ENCODE measurements around the gene SLC9A5.

The SLC9A5 gene

GRCh38 chr16:67304020-67304419, 55.2 kb downstream of the SLC9A5 start:
- Histone ChIP-seq H4K5ac (ENCODE audit: low read length) (no peak overlapping the region), H3K23ac (ENCODE audit: low read length) (no peak overlapping the region)

GRCh38 chr16:67305216-67306071, 56.7 kb downstream of the SLC9A5 start:
- no CpG with 5 or more reads among the region's 13 CpGs for WGBS (ENCODE audit: extremely low coverage, insufficient coverage, low lambda C conversion rate)
- Histone ChIP-seq H3K36me3 (ENCODE audit: control insufficient read depth, insufficient read depth, low read length) (no peaks in the 10 kb centered on the region), H3K79me2 (ENCODE audit: control insufficient read depth, insufficient read depth, low read length) (no peaks in the 10 kb centered on the region), H2BK15ac (replicated peaks; ENCODE audit: low read depth) (no peak overlapping the region), H3K27me3 (ENCODE audit: insufficient read depth, low read length, poor library complexity) (no peaks in the 10 kb centered on the region), H3K4ac (ENCODE audit: low read depth, low read length) (no peak overlapping the region), H3K23ac (ENCODE audit: low read length) (no peak overlapping the region), H2AK5ac (ENCODE audit: low read length) (no peak overlapping the region), H3K18ac (ENCODE audit: low read length) (no peak overlapping the region), H2BK5ac (ENCODE audit: low read length) (no peak overlapping the region), H3K9ac (ENCODE audit: low read length) (no peak overlapping the region), H3K4me3 (ENCODE audit: low read length) (no peak overlapping the region), H2BK120ac (ENCODE audit: low read depth, low read length) (no peak overlapping the region), H3K79me1 (ENCODE audit: low read length) (no peaks in the 10 kb centered on the region), H3K56ac (ENCODE audit: low read length) (no peak overlapping the region), H3K27ac (ENCODE audit: low read depth, low read length) (no peak overlapping the region), H3K4me1 (ENCODE audit: control insufficient read depth, low read depth, low read length) (no peaks in the 10 kb centered on the region), H4K8ac (ENCODE audit: low read depth, low read length) (no peak overlapping the region), H4K5ac (ENCODE audit: low read length) (no peak overlapping the region), H3K4me2 (ENCODE audit: low read length) (no peak overlapping the region)
- no peak for DNase-seq

More at GRCh38 chr16:67304020-67304419, 55.2 kb downstream of the SLC9A5 start:
- no peaks in the 10 kb centered on the region for H3K4me1 ChIP-seq (ENCODE audit: control insufficient read depth, low read depth, low read length)
- no peak overlapping the region for H3K4me2 ChIP-seq (ENCODE audit: low read length)
- no peaks in the 10 kb centered on the region for H3K27me3 ChIP-seq (ENCODE audit: insufficient read depth, low read length, poor library complexity)
- H3K9ac ChIP-seq (ENCODE audit: low read length): no peak overlapping the region
- no peak overlapping the region for H3K27ac ChIP-seq (ENCODE audit: low read depth, low read length)
- no peaks in the 10 kb centered on the region for H3K36me3 ChIP-seq (ENCODE audit: control insufficient read depth, insufficient read depth, low read length)
- DNase-seq: no peak
- H2BK15ac ChIP-seq (replicated peaks; ENCODE audit: low read depth): no peak overlapping the region
- H2AK5ac ChIP-seq (ENCODE audit: low read length): no peak overlapping the region
- no peaks in the 10 kb centered on the region for H3K79me2 ChIP-seq (ENCODE audit: control insufficient read depth, insufficient read depth, low read length)
- H3K4ac ChIP-seq (ENCODE audit: low read depth, low read length): no peak overlapping the region
- H3K4me3 ChIP-seq (ENCODE audit: low read length): no peak overlapping the region
- no peaks in the 10 kb centered on the region for H3K79me1 ChIP-seq (ENCODE audit: low read length)
- no peak overlapping the region for H2BK5ac ChIP-seq (ENCODE audit: low read length)
- H4K8ac ChIP-seq (ENCODE audit: low read depth, low read length): no peak overlapping the region
- H2BK120ac ChIP-seq (ENCODE audit: low read depth, low read length): no peak overlapping the region
- H3K18ac ChIP-seq (ENCODE audit: low read length): no peak overlapping the region
- no peak overlapping the region for H3K56ac ChIP-seq (ENCODE audit: low read length)
- no CpG with 5 or more reads among the region's 1 CpG for WGBS (ENCODE audit: extremely low coverage, insufficient coverage, low lambda C conversion rate)

- no peak overlapping the region for H3K4me3 ChIP-seq (ENCODE audit: low read length)
- H3K27me3 ChIP-seq (ENCODE audit: insufficient read depth, low read length, poor library complexity): no peaks in the 10 kb centered on the region
- H2BK120ac ChIP-seq (ENCODE audit: low read depth, low read length): no peak overlapping the region
- H3K79me2 ChIP-seq (ENCODE audit: control insufficient read depth, insufficient read depth, low read length): no peaks in the 10 kb centered on the region
- no peak overlapping the region for H2BK15ac ChIP-seq (replicated peaks; ENCODE audit: low read depth)
- H4K5ac ChIP-seq (ENCODE audit: low read length): no peak overlapping the region
- no peak overlapping the region for H3K18ac ChIP-seq (ENCODE audit: low read length)
- H2AK5ac ChIP-seq (ENCODE audit: low read length): no peak overlapping the region
- no peaks in the 10 kb centered on the region for H3K79me1 ChIP-seq (ENCODE audit: low read length)
- WGBS (ENCODE audit: extremely low coverage, insufficient coverage, low lambda C conversion rate): no CpG with 5 or more reads among the region's 3 CpGs
- no peak for DNase-seq
- H3K4ac ChIP-seq (ENCODE audit: low read depth, low read length): no peak overlapping the region
- H3K4me2 ChIP-seq (ENCODE audit: low read length): no peak overlapping the region
- H2BK5ac ChIP-seq (ENCODE audit: low read length): no peak overlapping the region
- no peaks in the 10 kb centered on the region for H3K36me3 ChIP-seq (ENCODE audit: control insufficient read depth, insufficient read depth, low read length)
- no peaks in the 10 kb centered on the region for H3K4me1 ChIP-seq (ENCODE audit: control insufficient read depth, low read depth, low read length)
- no peak overlapping the region for H3K27ac ChIP-seq (ENCODE audit: low read depth, low read length)
- no peak overlapping the region for H3K56ac ChIP-seq (ENCODE audit: low read length)
- no peak overlapping the region for H4K8ac ChIP-seq (ENCODE audit: low read depth, low read length)
- no peak overlapping the region for H3K23ac ChIP-seq (ENCODE audit: low read length)
- H3K9ac ChIP-seq (ENCODE audit: low read length): no peak overlapping the region
Measured at GRCh38 chr16:67310561-67310960, 61.8 kb downstream of the SLC9A5 start.

- no peak overlapping the region for H3K4ac ChIP-seq (ENCODE audit: low read depth, low read length)
- H2AK5ac ChIP-seq (ENCODE audit: low read length): no peak overlapping the region
- no peak overlapping the region for H3K4me3 ChIP-seq (ENCODE audit: low read length)
- no peak overlapping the region for H2BK5ac ChIP-seq (ENCODE audit: low read length)
- H2BK120ac ChIP-seq (ENCODE audit: low read depth, low read length): no peak overlapping the region
- no peaks in the 10 kb centered on the region for H3K27me3 ChIP-seq (ENCODE audit: insufficient read depth, low read length, poor library complexity)
- H3K79me1 ChIP-seq (ENCODE audit: low read length): no peaks in the 10 kb centered on the region
- no peak overlapping the region for H3K4me2 ChIP-seq (ENCODE audit: low read length)
- no peak overlapping the region for H3K27ac ChIP-seq (ENCODE audit: low read depth, low read length)
- no CpG with 5 or more reads among the region's 5 CpGs for WGBS (ENCODE audit: extremely low coverage, insufficient coverage, low lambda C conversion rate)
- H3K4me1 ChIP-seq (ENCODE audit: control insufficient read depth, low read depth, low read length): no peaks in the 10 kb centered on the region
- H4K8ac ChIP-seq (ENCODE audit: low read depth, low read length): no peak overlapping the region
- no peak overlapping the region for H3K9ac ChIP-seq (ENCODE audit: low read length)
- no peak overlapping the region for H3K18ac ChIP-seq (ENCODE audit: low read length)
- H3K36me3 ChIP-seq (ENCODE audit: control insufficient read depth, insufficient read depth, low read length): no peaks in the 10 kb centered on the region
- no peak overlapping the region for H2BK15ac ChIP-seq (replicated peaks; ENCODE audit: low read depth)
- no peak overlapping the region for H4K5ac ChIP-seq (ENCODE audit: low read length)
- H3K23ac ChIP-seq (ENCODE audit: low read length): no peak overlapping the region
- no peak overlapping the region for H3K56ac ChIP-seq (ENCODE audit: low read length)
- no peaks in the 10 kb centered on the region for H3K79me2 ChIP-seq (ENCODE audit: control insufficient read depth, insufficient read depth, low read length)
- no peak for DNase-seq
Measured at GRCh38 chr16:67311607-67312488, 63.1 kb downstream of the SLC9A5 start.

GRCh38 chr16:67312719-67313118, 63.9 kb downstream of the SLC9A5 start:
- no peak for DNase-seq
- H3K4ac ChIP-seq (ENCODE audit: low read depth, low read length): no peak overlapping the region
- H4K8ac ChIP-seq (ENCODE audit: low read depth, low read length): no peak overlapping the region
- no peak overlapping the region for H2BK120ac ChIP-seq (ENCODE audit: low read depth, low read length)
- no peak overlapping the region for H2BK5ac ChIP-seq (ENCODE audit: low read length)
- no peaks in the 10 kb centered on the region for H3K79me2 ChIP-seq (ENCODE audit: control insufficient read depth, insufficient read depth, low read length)
- H3K9ac ChIP-seq (ENCODE audit: low read length): no peak overlapping the region
- H3K23ac ChIP-seq (ENCODE audit: low read length): no peak overlapping the region
- no peaks in the 10 kb centered on the region for H3K79me1 ChIP-seq (ENCODE audit: low read length)
- H3K27ac ChIP-seq (ENCODE audit: low read depth, low read length): no peak overlapping the region
- H4K5ac ChIP-seq (ENCODE audit: low read length): no peak overlapping the region
- H3K4me1 ChIP-seq (ENCODE audit: control insufficient read depth, low read depth, low read length): no peaks in the 10 kb centered on the region
- no peaks in the 10 kb centered on the region for H3K36me3 ChIP-seq (ENCODE audit: control insufficient read depth, insufficient read depth, low read length)
- H2BK15ac ChIP-seq (replicated peaks; ENCODE audit: low read depth): no peak overlapping the region
- H3K18ac ChIP-seq (ENCODE audit: low read length): no peak overlapping the region
- no peak overlapping the region for H3K4me3 ChIP-seq (ENCODE audit: low read length)
- H2AK5ac ChIP-seq (ENCODE audit: low read length): no peak overlapping the region
- no peak overlapping the region for H3K4me2 ChIP-seq (ENCODE audit: low read length)
- H3K56ac ChIP-seq (ENCODE audit: low read length): no peak overlapping the region
- no peaks in the 10 kb centered on the region for H3K27me3 ChIP-seq (ENCODE audit: insufficient read depth, low read length, poor library complexity)

All from mesendoderm (in vitro differentiated cells).